ENCODE measurements around the gene GNAQ. TPM values are rescaled to one million over a fixed set of nuclear protein-coding genes. Genes with fewer than 3 reads are reported as not detected.

Gene GNAQ
- total and polyA plus RNA-seq, 2 of the 13 experiments (the other 11 are each of a cell fraction or from before 2014, with no cell fraction given) = 16.5 to 17.7 TPM

GRCh38 chr9:77748214-77748772 lies 283.3 kb downstream of the GNAQ start (continued):
- TF ChIP-seq ZNF670 (CRISPR knock-in tag; IDR thresholded peaks at IDR 0.05; ENCODE audit: borderline replicate concordance) (no peak), ZBTB7B (CRISPR knock-in tag; IDR thresholded peaks at IDR 0.05) (no peak), ZFP37 (CRISPR knock-in tag; IDR thresholded peaks at IDR 0.05; ENCODE audit: borderline replicate concordance) (no peak), TEAD2 (CRISPR knock-in tag; IDR thresholded peaks at IDR 0.05) (no peak), GATAD2A (CRISPR knock-in tag; IDR thresholded peaks at IDR 0.05) (no peak), RCOR2 (CRISPR knock-in tag; IDR thresholded peaks at IDR 0.05) (no peak), MAFK (conservative IDR thresholded peaks at IDR 0.05 in 1 of 2, IDR thresholded peaks at IDR 0.05 in 1 of 2; ENCODE audit: low read length in 2 of 2) (no peak), NCOA1 (CRISPR knock-in tag; IDR thresholded peaks at IDR 0.05) (no peak), HNRNPK (IDR thresholded peaks at IDR 0.05; ENCODE audit: low read depth, low read length, poor library complexity, severe bottlenecking) (no peak), ZFX (CRISPR knock-in tag; IDR thresholded peaks at IDR 0.05; ENCODE audit: low read depth) (no peak)
- TF ChIP-seq, protein P1, sequence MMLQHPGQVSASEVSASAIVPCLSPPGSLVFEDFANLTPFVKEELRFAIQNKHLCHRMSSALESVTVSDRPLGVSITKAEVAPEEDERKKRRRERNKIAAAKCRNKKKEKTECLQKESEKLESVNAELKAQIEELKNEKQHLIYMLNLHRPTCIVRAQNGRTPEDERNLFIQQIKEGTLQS (CRISPR knock-in tag; IDR thresholded peaks at IDR 0.05) = no peak

DNA sequence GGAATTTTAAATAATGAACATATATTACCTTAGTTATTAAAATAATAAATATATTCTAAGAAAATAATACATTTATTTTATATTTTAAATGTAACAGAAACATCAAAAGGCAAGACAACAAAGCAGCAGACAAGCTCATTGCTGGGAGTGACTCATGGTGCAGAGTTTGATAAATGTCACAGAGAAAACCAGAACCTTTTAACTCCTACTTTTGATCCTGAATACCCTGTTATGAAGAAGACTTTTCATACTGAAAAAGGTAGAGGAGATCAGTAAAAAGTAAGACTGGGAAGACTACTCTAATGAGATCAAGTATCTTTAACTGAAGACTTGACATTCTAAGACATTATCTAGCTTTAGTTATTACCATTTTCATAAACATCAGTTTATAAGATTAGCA lies 284.4 kb downstream of the GNAQ start:
- no peaks in the 10 kb centered on the region for H3K79me2 ChIP-seq (ENCODE audit: insufficient read depth, low read length)
- no peak overlapping the region for H3K4me3 ChIP-seq (replicated peaks in 1 of 3; ENCODE audit: insufficient read depth in 1 of 3, low read depth in 2 of 3, low read length in 3 of 3)
- in situ Hi-C loops (cut with HindIII; ENCODE audit: extremely low pct_ligation_motif_present, low pct_unique_long_range_greater_than_20kb) = loop anchor here (10.0 kb wide), 1 partner anchor 312 kb away; no protein-coding TSS in a partner anchor

More for the DNA sequence above, 284.4 kb downstream of the GNAQ start:
- BruUV-seq (replicated peaks) = no TSS peak
- Histone ChIP-seq H3K36me3 (replicated peaks in 1 of 2; ENCODE audit: control insufficient read depth in 1 of 2, insufficient read depth in 2 of 2, low read length in 2 of 2) (peaks cover 0 to 2% of the 10 kb centered on the region in 2 experiments; a peak in 2 of 5 replicates), H3K4me1 (ENCODE audit: insufficient read depth, low read length) (peaks cover 5% of the 10 kb centered on the region; the same call in 1 of the 2 replicates), H3K27ac (ENCODE audit: extremely low read length, insufficient read depth, low read length) (no peak overlapping the region), H3K9ac (ENCODE audit: insufficient read depth, low read depth, low read length) (no peak overlapping the region), H4K20me1 (ENCODE audit: insufficient read depth, low read length) (no peaks in the 10 kb centered on the region), H3K9me3 (ENCODE audit: low read length) (no peaks in the 10 kb centered on the region), H2AFZ (ENCODE audit: low read length) (no peak overlapping the region), H3K4me2 (ENCODE audit: low read depth, low read length) (no peak overlapping the region), H3K27me3 (ENCODE audit: control insufficient read depth in 1 of 2, insufficient read depth in 2 of 2, low read length in 2 of 2) (no peaks in the 10 kb centered on the region)
- TF ChIP-seq RFX1 (IDR thresholded peaks at IDR 0.05) = no peak
- no peak for TF ChIP-seq NFE2 (CRISPR knock-in tag; IDR thresholded peaks at IDR 0.05)
- no peak for TF ChIP-seq KDM4B (CRISPR knock-in tag; IDR thresholded peaks at IDR 0.05)
- no peak for TF ChIP-seq CC2D1A (CRISPR knock-in tag; IDR thresholded peaks at IDR 0.05)
- TF ChIP-seq KLF9 (CRISPR knock-in tag; IDR thresholded peaks at IDR 0.05; ENCODE audit: low read depth) = no peak
- no peak for TF ChIP-seq ZNF260 (CRISPR knock-in tag; IDR thresholded peaks at IDR 0.05; ENCODE audit: borderline replicate concordance, low read depth)
- no peak for TF ChIP-seq MEIS2 (CRISPR knock-in tag; IDR thresholded peaks at IDR 0.05)
- TF ChIP-seq NFE2L1 (CRISPR knock-in tag; IDR thresholded peaks at IDR 0.05; ENCODE audit: borderline replicate concordance) = no peak
- TF ChIP-seq ATRX (CRISPR knock-in tag; IDR thresholded peaks at IDR 0.05; ENCODE audit: borderline replicate concordance) = no peak
- TF ChIP-seq HINFP (CRISPR knock-in tag; IDR thresholded peaks at IDR 0.05; ENCODE audit: low read depth) = no peak
- no peak for TF ChIP-seq IRF9 (CRISPR knock-in tag; IDR thresholded peaks at IDR 0.05; ENCODE audit: borderline replicate concordance)
- ChIA-PET POLR2A (no interaction called here), CTCF (ENCODE audit: low intra/inter-chr PET ratio, low total read pairs) (no interaction called here)
- FAIRE-seq = no peak
- intact Hi-C loops (cut with micrococcal nuclease; ENCODE audit: unreplicated experiment) = no loop called here
- no peak for ATAC-seq
- DNase-seq (ENCODE audit: low spot score) = no peak

Data from HepG2 (cell line).